SIG-M5 treated with dmso at 0.1 percent for 504 hours (cell line): Measurements from ENCODE around the gene RTN4.

Source experiments
- DNase-seq: peaks from one replicate; lab custom pipeline; 2025; ENCODE audit not compliant: unreplicated experiment; lab: John Stamatoyannopoulos, UW

RTN4 gene

GRCh38 chr2:54955358-54956110, 94.7 kb downstream of the RTN4 start:
- DNase-seq, result peak; percentile 66

DNA sequence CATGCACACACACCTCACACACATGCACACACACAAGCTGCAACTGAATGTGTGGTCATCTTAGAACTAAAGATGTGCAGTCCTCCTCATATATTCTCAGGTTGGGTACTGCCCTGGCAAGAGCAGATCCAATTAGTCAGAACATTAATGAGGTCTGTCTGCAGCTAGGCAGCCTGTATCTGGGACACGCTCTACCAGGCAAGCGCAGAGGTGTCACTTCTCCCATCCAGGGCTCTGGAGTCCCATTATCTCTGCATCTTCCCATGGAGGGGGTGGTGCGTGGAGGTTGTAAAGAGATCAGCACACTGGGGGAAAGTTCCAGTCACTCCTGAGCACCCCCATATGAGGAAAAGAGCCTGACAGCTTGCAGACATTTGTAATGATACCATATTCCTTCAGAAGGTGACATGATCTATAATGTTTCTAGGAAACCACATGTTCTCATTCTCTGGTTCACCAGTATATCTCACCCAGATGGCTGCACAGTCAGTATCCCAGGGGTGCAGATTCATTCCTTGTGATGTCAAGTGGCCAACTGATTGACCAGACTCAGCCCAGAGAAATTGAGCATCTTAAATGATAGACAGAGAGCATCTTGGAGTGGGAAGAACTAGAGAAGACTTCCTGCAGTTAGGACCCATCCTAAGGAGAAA, 95.4 kb downstream of the RTN4 start:
- DNase-seq, result no peak

- DNase-seq, result no peak
These were observed 96.1 kb downstream of the RTN4 start for GRCh38 chr2:54954158-54954557.

GRCh38 chr2:54952978-54953456, 97.2 kb downstream of the RTN4 start:
- no peak for DNase-seq

- DNase-seq, result no peak
These were observed 97.8 kb downstream of the RTN4 start for GRCh38 chr2:54952425-54952824.

GRCh38 chr2:54950811-54951210, 99.4 kb downstream of the RTN4 start:
- no peak for DNase-seq

DNA sequence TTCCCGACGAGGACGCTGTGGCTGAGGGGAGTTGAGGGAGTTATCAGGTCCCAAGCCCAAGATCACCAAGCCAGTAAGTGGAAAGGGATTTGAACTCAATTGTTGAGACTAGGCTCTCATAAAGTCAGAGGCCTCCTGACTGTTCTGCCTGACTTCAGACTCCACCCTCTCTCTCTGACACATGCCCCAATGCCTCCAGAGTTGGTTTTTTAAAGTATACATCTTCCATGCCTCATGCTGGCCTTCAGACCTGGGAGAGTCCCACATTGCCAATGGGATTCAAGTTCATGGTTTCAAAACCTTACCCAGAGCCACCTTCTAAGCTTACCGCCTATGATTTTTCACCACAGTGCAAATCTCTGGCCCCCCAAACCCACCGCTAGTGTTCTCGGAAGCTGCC, 100.8 kb downstream of the RTN4 start:
- no peak for DNase-seq

- DNase-seq, result no peak
These were observed 102.1 kb downstream of the RTN4 start for GRCh38 chr2:54948120-54948519.

GRCh38 chr2:54947646-54948045, 102.6 kb downstream of the RTN4 start:
- no peak for DNase-seq

DNA sequence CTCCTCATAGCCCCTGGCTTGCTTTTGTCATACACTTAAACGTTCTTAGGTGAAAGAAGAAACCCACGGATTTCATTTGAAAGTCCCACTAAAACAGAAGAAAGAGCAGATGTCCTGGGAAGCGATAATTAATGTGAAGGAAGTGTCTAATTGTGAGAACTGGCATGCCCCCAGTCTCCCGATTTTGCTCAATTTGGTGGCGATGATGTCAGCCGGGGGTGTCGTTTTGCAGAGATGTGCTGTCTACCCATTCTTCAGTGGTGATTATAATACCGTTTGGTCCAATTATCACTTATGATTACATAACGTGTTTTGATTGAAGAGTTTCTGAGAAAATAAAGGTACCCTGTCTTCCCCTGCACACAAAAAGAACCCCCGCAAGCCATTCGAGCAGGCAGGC, 103.1 kb downstream of the RTN4 start:
- DNase-seq, result no peak

DNA sequence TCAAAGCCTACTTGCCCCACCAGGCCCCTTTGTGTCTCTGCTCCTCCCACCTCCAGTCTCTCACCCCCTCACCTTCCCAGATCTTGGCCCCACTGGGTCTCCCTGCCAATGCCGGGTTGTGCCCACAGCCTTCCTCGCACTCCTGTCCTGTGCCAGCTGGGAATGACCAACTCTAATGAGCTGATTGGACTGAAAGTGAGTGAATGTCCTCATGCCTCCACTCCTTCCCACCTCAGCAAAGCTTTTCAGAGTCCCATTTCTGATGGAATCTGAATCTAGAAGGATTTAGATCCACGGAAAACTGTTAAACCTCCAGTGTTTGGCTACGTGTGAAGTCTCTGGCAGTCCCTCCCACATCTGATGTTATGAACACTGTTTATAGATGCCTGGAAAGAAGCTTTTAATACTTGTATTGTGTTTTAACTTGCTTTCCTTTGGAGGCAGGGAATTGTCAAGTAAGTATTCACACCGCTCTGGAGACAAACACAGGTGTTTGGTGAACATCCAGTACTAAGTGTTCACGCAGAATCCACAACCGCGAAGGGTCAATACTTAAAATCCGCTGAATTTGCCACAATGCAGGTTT, 103.9 kb downstream of the RTN4 start:
- no peak for DNase-seq

GRCh38 chr2:54945391-54946219, 104.6 kb downstream of the RTN4 start:
- DNase-seq, result peak; percentile 23

DNA sequence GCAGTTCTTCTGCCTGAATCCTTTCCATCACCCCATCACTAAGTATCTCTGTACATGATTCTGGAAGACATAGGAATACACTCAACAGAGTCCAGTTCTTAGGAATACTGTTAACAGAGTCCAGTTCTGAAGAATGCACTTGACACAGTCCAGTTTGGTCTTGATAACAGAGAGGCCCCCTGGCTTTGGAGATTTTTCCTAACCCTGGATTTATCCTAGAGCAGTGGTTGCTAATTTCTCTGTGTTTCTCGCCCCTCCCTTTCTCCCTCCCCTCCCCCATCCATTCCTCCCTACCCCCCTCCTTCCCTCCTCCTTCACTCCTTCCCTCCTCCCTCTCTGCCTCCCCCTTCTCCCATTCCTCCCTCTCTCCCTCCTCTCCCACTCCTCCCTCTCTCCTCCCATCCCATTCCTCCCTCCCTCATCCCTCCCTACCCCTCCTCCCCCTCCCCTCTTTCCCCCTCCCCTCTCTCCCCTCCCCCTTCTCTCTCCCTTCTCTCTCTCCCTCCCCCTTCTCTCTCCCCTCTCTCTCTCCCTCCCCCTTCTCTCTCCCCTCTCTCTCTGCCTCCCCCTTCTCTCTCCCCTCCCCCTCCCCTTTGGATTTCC, 105.4 kb downstream of the RTN4 start:
- no peak for DNase-seq

- DNase-seq, result no peak
These were observed 107.9 kb downstream of the RTN4 start for GRCh38 chr2:54942373-54942772.

DNA sequence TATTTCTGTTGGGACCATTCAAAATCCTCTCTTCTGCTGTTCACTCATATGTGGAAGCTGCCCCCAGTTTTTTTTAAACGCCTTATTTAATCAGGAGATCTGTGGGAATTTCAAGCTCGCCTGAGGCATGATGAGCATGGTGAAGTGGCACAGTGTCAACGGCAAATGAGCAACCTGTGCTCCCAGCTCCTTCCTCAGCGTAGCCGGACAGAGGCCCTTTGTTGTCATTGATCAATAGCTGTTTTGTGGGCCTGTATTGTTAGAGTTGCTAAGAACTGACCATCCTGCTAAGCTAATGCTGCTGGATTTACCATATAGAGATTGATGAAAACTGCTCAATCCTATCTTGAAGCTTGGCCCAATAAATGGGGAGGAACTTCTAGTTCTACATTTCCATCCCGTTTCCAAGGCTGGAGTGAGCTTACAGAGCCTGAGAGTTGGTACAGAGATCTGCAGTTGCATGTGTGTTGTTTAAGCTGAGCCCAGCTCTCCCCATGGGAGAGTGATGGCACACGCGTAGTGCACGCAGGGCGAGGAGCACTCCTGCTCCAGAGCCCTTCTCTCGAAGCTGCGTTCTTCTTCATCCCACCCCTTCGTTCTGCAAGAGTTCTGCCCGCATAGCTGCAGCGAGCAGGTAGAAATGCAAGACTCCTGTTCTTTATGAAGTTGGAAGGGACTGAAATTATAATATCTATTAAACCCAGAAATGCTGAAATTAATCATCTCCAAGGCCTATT, 108.8 kb downstream of the RTN4 start:
- DNase-seq, result no peak

DNA sequence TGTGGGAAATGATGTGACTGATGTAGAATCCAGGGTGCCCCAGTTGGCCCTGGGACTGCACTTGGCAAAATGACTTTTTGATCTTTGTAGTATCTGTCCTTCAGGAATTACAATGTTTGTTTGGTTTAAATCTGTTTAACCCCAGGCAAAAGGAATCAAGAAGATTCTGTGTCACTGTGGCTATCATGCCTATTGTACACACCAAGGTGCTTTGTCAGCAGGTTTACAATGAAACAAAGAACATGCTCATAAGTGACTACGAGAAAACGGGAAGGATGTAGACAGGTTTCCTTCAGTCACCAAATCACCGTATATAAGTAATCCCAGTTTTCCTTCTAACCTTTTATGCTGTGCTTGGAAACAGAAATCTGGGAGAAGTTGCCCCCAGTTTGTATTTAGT, 109.5 kb downstream of the RTN4 start:
- DNase-seq, result no peak

GRCh38 chr2:54939446-54940118, 110.7 kb downstream of the RTN4 start:
- DNase-seq, result no peak

- no peak for DNase-seq
These were observed 113.5 kb downstream of the RTN4 start for GRCh38 chr2:54936766-54937165.

- no peak for DNase-seq
These were observed 114.9 kb downstream of the RTN4 start for GRCh38 chr2:54935389-54935788.

- DNase-seq, result no peak
These were observed 118.8 kb downstream of the RTN4 start for GRCh38 chr2:54931473-54931872.
